Tibial nerve (tissue), 4 donors: ENCODE measurements around the gene FAU. TPM values are rescaled to one million over a fixed set of nuclear protein-coding genes. Genes with fewer than 3 reads are reported as not detected.

Experiments
- DNase-seq, 2 donors: peaks; one replicate each; pipeline ENCODE4 v3.0.0-alpha.2; 2019; ENCODE audit warnings: low spot score in 2 of 2
- H3K27ac ChIP-seq, 4 donors: fragments of 200-600 bp; sonication (generic) in 3 of 4; one replicate each; pipeline ENCODE4 v1.5.1; 2017 to 2019; ENCODE audit warnings: mild to moderate bottlenecking in 1 of 4
- H3K27me3 ChIP-seq, 2 donors: fragments of 200-600 bp; sonication (generic) in 1 of 2; one replicate each; pipeline versions ENCODE4 v1.5.1 to v1.6.0; 2017 to 2019
- H3K36me3 ChIP-seq, 3 donors: fragments of 200-600 bp; sonication (generic); one replicate each; pipeline ENCODE4 v1.5.1; 2018 to 2019
- H3K4me1 ChIP-seq, 4 donors: fragments of 200-600 bp; sonication (generic) in 3 of 4; one replicate each; pipeline ENCODE4 v1.5.1; 2017 to 2019
- H3K4me3 ChIP-seq, 4 donors: fragments of 200-600 bp; sonication (generic) in 3 of 4; one replicate each; pipeline ENCODE4 v1.5.1; 2017 to 2019; ENCODE audit warnings: mild to moderate bottlenecking in 1 of 4, moderate library complexity in 1 of 4
- H3K9me3 ChIP-seq, 4 donors: fragments of 200-600 bp; sonication (generic) in 3 of 4; one replicate each; pipeline ENCODE4 v1.5.1; 2017 to 2019
- EP300 ChIP-seq, 2 donors: sonication (generic); formaldehyde crosslinking; IDR thresholded peaks; one replicate each; pipeline ENCODE4 v1.6.1; 2017; ENCODE audit warnings: antibody characterized with exemption in 2 of 2, mild to moderate bottlenecking in 1 of 2
- POLR2A ChIP-seq, 2 donors: fragments of 450-650 bp; IDR thresholded peaks; one replicate each; pipeline ENCODE4 v1.6.1; 2017; ENCODE audit warnings: antibody characterized with exemption in 2 of 2, mild to moderate bottlenecking in 2 of 2, moderate library complexity in 2 of 2
- WGBS, 2 donors: methylation state at CpG; one replicate each; pipeline ENCODE4 v1.1.5; 2018; 5-methylcytosine and 5-hydroxymethylcytosine counted together
- total RNA-seq, 4 donors: library from RNA; depleted of rRNA; stranded (reverse); fragments of >200 nt; gene quantifications; one replicate each; pipeline ENCODE4 v1.1.0, GENCODE V29; 2016
- TF ChIP-seq, protein P1 (sequence below), 5 experiments: fragments of 200-600 bp in 3 of 5; fragments of 450-650 bp in 2 of 5; sonication (generic) in 3 of 5; IDR thresholded peaks; one replicate each; pipeline ENCODE4 v1.5.1; 2016 to 2019; ENCODE audit warnings: antibody characterized with exemption in 5 of 5, mild to moderate bottlenecking in 3 of 5, moderate library complexity in 2 of 5

FAU gene
- total RNA-seq, 4 donors from 2014 or later, result 1,078 to 1,548 (median 1,229) TPM

DNA sequence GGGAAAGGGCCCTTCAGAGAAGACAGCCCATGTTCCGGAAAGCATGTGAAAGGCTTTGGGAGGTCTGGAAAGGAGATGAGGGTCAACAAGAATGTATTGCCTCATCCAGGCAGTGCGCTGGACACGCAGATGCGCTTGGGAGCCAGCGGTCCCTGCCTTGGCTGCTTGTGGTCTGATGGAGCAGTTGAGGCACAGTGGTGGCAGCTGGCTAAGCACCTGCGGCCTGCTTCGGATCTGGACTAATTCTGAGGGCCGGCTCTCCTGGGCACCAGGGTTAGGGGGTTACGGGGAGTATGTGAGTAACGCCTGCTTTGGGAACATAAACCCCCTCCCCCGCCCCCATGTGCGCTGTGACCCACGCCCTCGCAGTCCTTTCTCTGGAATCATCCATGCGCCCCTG is 14.9 kb downstream of the FAU start:
- WGBS, 2 donors, result 88 to 90% methylated on average over 14 to 15 of the region's 15 CpGs
- no peaks in the 10 kb centered on the region for H3K9me3 ChIP-seq
- H3K27me3 ChIP-seq, result no peaks in the 10 kb centered on the region
- peaks cover 0 to 48% (median 7%) of the 10 kb centered on the region in 3 donors for H3K36me3 ChIP-seq
- no peak overlapping the region for H3K27ac ChIP-seq
- no peak overlapping the region for H3K4me3 ChIP-seq
- DNase-seq, result no peak
- TF ChIP-seq, protein P1, sequence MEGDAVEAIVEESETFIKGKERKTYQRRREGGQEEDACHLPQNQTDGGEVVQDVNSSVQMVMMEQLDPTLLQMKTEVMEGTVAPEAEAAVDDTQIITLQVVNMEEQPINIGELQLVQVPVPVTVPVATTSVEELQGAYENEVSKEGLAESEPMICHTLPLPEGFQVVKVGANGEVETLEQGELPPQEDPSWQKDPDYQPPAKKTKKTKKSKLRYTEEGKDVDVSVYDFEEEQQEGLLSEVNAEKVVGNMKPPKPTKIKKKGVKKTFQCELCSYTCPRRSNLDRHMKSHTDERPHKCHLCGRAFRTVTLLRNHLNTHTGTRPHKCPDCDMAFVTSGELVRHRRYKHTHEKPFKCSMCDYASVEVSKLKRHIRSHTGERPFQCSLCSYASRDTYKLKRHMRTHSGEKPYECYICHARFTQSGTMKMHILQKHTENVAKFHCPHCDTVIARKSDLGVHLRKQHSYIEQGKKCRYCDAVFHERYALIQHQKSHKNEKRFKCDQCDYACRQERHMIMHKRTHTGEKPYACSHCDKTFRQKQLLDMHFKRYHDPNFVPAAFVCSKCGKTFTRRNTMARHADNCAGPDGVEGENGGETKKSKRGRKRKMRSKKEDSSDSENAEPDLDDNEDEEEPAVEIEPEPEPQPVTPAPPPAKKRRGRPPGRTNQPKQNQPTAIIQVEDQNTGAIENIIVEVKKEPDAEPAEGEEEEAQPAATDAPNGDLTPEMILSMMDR (IDR thresholded peaks at IDR 0.05), result no peak
- TF ChIP-seq EP300 (IDR thresholded peaks at IDR 0.05) (no peak), POLR2A (IDR thresholded peaks at IDR 0.05) (no peak)
- H3K4me1 ChIP-seq, result peaks cover 0 to 28% (median 10%) of the 10 kb centered on the region in 4 donors

DNA sequence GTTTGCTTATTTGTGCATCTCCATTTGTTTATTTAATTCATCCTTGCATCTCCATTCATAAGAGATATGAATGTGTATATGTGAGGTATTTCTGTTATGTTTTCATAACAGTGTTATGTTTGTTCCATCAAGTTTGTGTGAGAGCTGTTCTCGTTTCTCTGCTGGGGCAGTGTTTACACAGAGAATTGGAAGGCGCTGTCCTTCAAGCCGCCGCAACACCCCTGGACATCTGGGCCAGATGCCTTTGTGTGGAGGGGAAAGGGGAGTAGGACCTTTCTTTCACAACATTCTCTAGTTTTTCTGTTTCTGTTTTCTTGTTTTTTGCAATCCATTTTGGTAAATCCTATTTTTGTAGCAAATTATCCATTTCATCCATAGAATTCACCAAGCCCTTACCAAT is 17.3 kb downstream of the FAU start:
- 75 to 80% methylated on average over 4 of the region's 4 CpGs for WGBS, 2 donors
- H3K27ac ChIP-seq, result no peak overlapping the region
- peaks cover 0 to 44% (median 7%) of the 10 kb centered on the region in 3 donors for H3K36me3 ChIP-seq

DNA sequence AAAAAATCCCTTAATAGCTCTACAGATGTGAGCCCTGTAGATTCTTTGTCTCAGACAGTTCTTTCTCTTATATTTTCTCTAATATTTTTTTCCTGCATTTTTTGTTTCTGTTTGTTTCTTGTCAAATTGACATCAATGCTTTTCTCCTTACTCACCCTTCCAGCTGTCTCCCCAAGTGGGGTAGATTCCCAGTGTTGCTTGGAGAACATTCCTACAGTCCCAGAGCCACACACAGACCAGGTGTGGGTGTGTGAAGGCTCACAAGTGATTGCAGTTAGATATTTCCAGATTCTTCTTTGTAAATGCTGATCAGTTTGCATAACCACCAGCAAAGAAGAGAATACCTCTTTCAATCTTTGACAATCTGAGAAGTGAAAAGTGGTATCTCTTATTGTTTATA is 18.5 kb downstream of the FAU start:
- peaks cover 0 to 21% (median 0%) of the 10 kb centered on the region in 4 donors for H3K4me1 ChIP-seq
- TF ChIP-seq, protein P1 (IDR thresholded peaks at IDR 0.05), result no peak
- no peak for TF ChIP-seq POLR2A (IDR thresholded peaks at IDR 0.05)
- TF ChIP-seq EP300 (IDR thresholded peaks at IDR 0.05), result no peak
- no peaks in the 10 kb centered on the region for H3K9me3 ChIP-seq
- no peak overlapping the region for H3K27ac ChIP-seq
- DNase-seq, result no peak
- H3K36me3 ChIP-seq, result peaks cover 0 to 32% (median 7%) of the 10 kb centered on the region in 3 donors
- H3K27me3 ChIP-seq, result no peaks in the 10 kb centered on the region
- no peak overlapping the region for H3K4me3 ChIP-seq

More for the DNA sequence above, 17.3 kb downstream of the FAU start:
- DNase-seq, result no peak
- Histone ChIP-seq H3K4me1 (peaks cover 0 to 13% (median 0%) of the 10 kb centered on the region in 4 donors), H3K9me3 (no peaks in the 10 kb centered on the region), H3K27me3 (no peaks in the 10 kb centered on the region), H3K4me3 (no peak overlapping the region)
- TF ChIP-seq POLR2A (IDR thresholded peaks at IDR 0.05) (no peak), EP300 (IDR thresholded peaks at IDR 0.05) (no peak)
- TF ChIP-seq, protein P1 (IDR thresholded peaks at IDR 0.05), result no peak

DNA sequence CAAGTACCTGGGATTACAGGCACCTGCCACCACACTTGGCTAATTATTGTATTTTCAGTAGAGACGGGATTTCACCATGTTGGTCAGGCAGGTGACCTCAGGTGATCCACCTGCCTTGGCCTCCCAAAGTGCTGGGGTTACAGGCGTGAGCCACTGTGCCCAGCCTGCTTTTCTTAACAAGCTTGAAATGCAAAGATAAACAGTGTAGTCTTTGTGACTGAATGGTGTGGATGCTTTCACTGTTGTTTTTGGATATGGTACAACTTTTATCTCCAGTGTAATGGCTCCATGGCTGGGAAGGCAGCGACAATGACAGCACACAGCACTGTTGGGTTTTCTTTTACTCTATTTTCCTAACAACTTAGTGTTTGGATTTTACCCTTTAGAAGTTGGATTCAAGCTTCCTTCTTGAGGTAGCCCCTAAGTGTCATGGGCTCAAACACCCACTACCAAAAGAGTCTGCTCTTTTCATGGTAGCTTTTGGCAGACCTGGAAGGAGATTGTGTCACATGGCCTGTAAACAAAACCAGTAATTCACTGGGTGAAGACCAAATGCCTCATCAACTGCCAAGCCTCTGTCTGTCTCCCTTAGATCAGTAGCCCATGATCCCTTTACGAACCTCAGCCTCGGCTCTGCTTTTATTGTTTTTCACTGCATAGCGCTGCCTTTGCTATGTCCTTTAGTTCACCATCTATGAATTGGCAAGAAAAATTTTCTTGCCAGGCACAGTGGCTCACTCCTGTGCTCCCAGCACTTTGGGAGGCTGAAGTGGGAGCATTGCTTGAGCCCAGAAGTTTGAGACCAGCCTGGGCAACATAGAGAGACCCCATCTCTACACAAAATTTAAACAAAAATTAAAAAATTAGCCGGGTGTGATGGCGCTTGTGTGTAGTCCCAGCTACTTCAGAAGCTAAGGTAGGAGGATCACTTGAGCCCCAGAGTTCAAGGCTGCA is 19.5 kb downstream of the FAU start:
- Histone ChIP-seq H3K27me3 (no peaks in the 10 kb centered on the region), H3K36me3 (peaks cover 0 to 32% (median 0%) of the 10 kb centered on the region in 3 donors), H3K27ac (no peak overlapping the region), H3K9me3 (no peaks in the 10 kb centered on the region), H3K4me1 (peaks cover 0 to 32% (median 2%) of the 10 kb centered on the region in 4 donors), H3K4me3 (no peak overlapping the region)
- WGBS, 2 donors, result 65 to 68% methylated on average over 8 of the region's 8 CpGs
- TF ChIP-seq EP300 (IDR thresholded peaks at IDR 0.05), result no peak
- TF ChIP-seq, protein P1 (IDR thresholded peaks at IDR 0.05), result no peak
- TF ChIP-seq POLR2A (IDR thresholded peaks at IDR 0.05), result no peak
- no peak for DNase-seq
